GM21786 (cell line): ENCODE measurements around the gene ZNF697.

Source experiments
- ATAC-seq: cut with Tn5 transposase; IDR thresholded peaks from one replicate; pipeline ENCODE4 v1.9.1; 2021; ENCODE audit not compliant: unreplicated experiment

The ZNF697 gene

DNA sequence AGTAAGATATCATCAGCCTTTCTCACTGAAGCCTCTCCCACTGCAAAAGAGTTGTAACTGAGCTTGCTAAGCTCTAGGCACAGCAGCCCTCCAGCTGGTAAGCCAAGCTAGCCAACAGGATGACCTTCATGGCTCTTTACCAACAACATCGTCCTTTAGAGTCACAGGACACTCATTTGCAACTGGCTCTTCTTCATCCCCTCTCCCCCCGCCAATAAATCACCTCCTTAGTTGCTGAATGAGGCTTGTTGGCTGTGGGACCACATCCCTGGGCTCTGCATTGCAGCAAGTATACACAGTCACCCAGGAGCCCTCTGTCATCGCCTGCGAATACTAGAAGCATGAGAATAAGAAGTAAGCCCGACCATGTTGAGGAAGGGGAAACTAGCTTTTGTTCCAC, 16.0 kb upstream of the ZNF697 start:
- no peak for ATAC-seq

DNA sequence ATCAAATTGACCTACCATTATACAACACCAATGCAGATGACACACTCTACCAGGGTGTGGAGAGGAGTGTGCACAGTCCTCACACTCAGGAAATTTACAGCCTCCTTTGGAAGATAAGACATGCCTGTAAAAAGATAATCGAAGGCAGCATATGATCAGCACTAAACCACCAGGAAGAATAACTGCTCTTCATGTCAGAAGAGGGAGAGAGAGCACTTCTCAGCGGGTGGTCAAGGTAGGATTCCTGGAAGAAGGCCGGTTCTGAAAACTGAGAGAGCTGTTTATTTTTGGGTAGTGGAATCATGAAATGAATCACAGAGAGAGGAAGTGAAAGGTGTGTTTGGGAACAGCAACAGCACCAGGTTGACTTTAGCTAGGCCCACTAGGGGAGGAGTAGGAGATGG, 14.0 kb upstream of the ZNF697 start:
- peak; percentile 63 for ATAC-seq

DNA sequence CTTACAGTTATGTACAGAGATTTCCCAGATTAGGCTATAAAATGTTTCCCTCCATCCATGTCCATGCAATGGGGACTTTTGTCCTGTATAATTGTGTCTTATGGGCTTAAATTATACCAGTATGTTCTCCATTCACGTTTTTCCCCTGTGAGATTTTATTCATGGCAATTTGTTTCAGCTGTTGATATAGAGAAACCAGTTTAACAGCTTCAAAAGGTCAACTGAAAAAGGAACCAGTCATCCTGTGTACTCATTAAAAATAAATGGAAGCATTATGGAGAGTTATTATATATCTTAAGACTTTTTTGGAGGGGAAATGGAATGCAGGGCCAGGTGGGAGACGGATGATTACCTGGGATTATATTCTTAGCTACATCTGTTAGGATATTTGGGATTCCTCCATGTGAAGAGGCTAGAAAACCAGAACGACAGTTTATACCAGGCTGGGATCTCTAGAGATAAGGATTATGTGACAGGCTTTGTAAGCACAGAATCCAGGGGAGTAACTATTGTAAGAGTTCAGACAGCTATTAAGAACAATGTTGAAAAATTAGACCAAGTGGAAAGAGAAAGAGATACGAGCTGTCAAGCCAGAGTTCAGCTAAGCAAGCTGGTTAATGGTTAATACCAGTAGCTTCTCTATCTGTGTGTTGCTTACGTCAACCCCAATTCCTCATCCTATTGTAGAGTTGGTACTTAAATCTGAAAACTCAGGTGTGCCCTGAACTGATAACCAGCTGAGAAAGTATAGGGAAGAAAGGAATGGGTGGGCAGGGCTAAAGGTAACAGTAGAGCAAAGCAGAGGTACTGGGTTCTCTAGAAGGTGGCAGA, 12.4 kb upstream of the ZNF697 start:
- ATAC-seq, result peak; percentile 72

DNA sequence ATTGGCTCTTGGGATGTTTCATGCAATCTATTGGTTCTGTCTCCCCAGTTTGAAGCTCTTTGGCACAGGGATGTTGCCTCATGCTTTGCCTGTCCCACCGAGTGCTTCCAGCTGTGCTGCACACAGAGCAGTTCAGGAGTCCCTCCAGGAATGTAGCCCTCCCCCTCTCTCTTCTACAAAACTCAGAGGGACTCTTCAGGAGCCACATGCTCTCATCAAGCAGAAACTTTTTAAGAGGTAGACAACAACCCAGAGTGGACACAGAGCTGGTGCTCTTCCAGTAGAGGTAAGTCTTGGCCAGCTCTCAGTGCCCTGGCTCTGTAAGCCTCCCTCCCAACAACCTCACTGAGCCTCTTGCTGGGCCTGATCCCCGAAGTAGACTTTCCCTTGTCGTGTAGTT, 11.6 kb upstream of the ZNF697 start:
- no peak for ATAC-seq

DNA sequence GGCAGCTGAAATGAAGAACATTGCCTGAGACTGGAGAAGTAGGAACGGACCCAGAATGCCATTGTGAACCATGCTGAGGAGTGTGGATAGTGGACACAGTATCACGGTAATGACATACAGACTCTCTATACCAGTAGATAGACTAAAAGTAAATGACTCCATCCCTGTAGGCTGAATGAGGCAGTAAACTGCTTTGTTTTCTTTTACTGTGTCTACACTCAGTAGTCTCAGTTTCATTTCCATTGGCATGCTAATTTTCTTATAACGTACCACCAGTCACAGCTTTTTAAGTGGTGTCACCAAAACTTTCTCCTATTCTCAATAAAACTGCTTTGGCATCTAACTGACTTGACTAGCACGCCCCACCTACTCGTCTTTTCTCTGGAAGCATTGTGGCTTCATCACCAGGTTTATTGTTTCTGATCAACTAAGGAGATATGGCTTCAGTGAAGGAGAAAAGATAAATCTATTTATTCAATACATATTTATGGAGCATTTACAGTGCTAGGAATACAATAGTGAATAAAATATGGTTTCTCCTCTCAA, 8.4 kb upstream of the ZNF697 start:
- ATAC-seq, result peak; percentile 51

DNA sequence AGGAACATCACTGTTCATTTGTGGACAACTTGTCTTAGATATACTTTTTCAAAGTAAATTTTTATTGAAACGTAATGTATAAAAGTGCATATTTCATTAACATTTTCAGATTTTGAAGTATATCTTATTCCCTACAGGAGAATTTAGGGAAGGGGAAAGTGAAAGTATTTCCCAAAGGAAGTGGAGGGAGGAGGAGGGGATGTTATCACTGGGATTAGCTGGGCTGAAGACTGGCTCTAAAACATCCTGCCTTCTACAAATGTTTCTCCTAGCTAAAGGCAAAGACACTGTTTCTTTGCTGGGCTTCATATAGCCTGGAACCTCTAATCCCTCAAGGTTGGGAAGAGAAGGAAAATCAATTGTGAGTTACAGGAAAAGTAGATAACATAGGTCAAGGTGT, 7.1 kb upstream of the ZNF697 start:
- ATAC-seq, result no peak

DNA sequence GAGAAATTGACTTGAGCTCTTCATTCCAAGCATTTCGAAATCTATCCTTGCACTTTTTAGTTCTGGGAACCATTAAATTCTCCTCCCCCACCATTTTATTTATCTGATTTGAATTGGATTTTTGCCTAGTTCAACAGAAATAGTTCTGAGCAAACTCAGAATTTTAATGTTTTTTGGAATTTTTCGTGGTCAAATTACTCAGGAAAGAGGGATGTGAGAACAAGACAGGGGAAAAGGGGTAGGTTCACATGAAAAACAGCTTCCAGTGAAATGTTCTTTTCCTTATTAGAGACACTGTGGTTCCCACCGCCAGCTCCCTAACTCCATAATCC, 5.7 kb upstream of the ZNF697 start:
- no peak for ATAC-seq

DNA sequence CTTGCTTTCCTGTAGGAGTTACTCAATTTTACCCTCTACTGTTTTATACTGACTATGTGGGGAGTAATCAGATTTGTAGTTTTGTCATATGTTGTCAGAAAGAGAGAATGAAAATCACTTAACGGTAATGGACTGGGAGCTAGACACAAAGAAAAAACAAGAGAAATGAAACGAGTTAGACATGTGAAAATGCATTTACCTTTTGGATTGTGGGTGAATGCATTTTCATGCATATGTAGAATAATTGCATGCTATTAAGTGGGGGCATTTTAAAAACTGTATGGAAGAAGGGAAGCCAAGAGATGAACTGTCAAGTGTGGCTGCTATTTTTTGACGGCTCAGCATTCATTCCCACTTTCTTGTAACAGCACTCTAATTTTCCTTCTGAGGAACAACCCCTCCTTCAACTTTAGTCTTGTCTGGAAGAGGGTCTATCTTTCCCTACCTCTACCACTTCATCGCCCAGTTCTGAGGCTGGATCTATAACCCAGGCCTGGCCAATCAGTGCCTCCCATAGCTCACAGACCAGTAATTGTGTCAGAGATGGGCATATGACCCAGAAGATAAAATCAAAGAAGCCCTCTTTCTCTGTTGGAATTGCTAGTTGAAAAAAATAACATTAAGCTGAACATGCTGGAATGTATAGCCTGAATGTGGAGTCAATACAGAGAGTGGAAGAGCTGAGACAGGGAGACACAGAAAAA, 5.2 kb upstream of the ZNF697 start:
- ATAC-seq, result no peak

DNA sequence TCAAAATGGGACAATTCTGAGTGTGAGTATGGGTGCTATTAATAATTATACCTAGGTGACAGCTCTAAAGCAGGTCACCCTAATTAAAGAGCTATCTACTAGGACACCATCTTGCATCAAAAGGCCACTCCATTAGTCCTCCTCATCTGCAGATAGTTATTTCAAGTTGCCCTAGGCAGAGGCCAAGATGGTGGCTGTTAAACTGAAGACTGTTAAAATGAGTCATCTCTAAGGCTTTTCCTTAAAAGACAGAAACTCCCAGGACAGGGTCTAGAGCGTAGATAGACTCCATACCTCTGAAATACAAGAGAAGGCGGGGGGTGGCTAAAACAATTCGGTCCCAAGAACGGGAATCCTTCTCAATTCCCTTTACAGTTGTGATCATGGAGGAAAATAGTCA, 4.5 kb upstream of the ZNF697 start:
- ATAC-seq, result no peak

DNA sequence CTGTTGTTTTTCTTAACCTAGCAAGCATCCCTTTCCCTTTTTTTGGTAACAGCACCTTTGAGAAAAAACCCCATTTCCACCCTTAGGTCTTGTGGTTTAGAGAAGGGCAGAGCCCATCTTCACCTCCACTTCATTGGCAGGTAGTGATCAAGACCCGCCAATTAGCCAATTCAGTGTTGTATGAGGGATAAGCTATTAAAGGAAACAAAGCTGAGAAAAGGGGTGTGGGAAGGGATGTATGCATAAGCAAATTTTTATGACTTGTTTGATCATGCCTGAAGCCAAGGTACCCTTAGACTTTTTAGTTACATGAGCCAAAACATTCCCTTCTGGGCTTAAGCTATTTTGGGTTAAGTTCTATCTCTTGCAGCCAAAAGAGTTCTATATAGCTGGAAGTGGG, 3.6 kb upstream of the ZNF697 start:
- no peak for ATAC-seq

DNA sequence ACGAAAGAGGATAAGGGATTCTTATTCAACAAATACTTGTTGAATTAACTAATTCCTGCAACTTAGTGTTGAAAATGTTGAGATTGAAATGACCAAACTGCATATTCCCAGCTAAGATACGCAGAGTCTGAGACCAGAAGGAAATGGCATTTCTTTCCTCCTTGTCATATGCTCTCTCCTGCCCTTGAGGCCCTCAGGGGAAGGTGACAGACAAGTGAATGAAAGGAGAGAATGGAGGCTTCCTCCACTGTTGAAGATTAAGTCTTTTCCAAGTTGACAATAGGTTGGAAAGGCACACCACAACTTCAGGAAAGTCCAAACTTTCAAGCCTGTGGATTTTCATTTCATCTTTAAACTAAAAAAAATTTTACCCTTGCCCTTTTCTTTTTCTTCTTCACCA, 3.1 kb upstream of the ZNF697 start:
- ATAC-seq, result no peak

DNA sequence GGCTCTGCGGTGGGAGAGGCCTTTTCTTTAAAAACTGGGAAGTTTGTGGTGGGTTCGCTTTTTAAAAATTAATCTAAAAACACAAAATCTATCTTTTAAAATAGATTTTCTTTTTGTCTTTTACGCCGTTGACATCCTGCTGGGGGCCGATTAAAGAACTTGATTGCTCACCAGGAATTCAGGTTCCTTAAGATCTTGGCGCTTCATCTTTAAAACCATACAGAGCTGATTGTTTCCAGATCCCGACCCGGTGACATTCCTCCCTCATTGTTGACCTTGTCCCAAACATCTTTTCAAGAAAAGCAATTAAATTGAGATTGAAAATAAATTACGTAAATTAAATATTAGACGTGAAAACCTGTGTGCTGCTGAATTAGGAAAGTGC, 546 bp upstream of the ZNF697 start:
- no peak for ATAC-seq

DNA sequence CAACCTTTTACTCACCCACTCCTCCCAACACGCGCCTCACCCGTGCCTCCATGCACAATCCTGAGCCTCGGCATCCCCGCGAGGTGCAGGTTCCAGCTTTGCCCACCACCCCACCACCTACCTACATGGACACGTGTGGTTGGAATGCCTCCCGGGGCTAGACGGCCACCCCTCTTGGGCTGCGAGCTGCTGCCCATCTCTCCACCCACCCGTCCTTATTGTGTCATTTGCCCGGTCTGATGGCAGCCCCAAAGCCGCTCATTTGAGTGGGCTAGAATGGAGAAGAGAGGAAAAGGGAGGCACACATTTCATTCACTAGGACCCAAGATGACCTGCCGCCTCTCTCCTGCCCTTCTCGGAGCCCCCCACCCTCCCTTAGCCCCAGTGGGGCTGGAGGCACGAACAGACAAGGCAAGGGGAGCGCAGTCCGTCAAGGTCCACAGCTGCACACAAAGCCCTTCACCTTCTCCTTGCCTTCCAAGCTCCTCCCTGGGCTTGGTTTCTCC, 785 bp downstream of the ZNF697 start:
- ATAC-seq, result no peak

DNA sequence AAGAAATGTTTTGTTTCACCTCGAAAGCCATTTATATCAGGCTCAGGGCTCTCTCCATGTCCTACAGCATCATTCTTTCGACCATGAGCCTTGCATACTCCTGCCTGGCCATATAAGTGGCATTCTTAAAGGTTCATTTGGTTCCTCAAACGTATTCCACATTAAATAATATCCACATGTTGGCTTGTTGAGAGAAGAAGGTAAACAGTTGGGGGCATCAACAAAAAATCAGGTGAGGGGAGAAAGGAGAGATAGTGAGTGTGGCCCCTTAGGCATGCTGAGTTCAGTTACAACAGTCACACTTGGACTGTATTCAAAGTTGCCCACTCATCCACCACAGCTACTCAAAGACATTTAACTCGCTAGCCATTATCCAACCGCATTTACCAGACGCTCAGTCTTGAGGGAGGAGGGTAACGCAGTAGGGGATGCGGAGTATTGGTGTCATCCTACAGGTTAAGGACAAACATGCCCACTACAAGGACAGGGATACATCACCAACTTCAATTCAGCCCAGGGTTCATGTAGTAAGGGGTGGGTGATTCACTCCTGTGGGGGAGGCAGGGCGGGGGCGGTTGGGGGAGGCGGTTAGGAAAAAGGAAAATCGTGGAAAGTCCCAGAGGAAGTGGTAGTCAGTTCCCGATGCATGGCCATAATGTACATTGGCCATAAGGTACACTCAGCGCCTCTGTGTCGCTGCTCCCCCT, 1.4 kb downstream of the ZNF697 start:
- ATAC-seq, result no peak

DNA sequence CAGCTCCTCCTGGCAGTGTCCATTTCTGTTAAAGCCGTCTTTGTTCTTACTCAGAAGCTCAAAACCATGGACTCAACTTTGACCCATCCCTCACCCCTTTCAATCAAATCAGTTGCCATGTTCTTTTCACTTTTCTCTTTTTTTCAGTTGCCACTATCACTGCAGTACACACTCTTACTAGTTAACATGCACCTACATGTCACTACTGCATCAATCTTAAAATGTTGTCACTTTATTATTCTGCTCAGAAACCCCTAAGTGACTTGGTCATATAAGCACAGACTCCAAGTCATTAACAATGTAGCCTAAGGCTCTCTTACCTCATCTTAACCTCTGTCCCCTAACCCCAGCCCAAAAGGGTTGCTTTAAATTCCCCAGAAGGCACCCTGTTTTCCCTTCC, 9.0 kb downstream of the ZNF697 start:
- no peak for ATAC-seq

DNA sequence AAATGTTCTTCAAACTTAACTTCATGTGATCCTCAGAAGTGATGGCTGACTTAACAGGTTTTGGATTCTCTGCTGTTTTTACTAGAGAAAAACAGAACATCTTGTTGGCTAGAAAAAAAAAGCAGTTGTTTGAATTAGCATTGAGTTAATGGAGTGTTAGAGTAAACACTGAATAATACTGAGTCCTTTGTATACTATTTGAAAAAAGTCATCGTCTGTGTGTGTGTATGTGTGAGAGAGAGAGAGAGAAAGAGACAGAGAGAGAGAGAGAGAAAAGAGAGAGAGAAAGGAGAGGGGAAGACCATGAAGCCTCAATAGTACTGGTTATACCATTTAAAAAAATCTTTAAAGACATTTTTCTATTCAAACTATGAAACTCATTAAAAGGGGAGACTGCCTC, 10.4 kb downstream of the ZNF697 start:
- ATAC-seq, result no peak

DNA sequence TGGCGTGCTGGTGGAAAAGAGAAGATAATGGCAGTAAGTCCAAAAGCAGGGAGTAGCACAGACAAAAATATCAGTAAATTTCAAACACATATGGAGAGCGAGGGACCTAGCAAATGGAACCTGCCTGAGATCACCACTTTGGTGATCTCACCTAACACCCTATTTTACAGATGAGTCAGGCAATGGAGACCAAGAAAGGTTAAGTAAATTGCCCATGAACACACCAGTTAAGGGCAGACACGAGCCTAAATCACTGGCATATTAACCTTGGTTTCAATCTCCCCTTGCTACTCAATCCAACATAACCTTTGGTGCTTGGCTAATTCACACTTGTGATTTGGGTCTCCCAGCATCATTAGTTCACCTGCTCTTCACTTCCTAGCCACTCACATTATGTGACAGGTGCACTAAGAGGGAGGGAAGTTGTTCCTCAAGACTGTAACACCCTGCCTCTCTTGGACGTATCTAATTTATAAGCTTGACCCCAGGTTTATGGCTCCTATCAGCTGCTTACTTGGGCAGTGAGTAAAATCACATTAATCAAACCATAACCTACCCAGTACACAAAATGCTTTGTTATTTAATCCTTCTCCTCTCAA, 11.5 kb downstream of the ZNF697 start:
- ATAC-seq, result no peak

DNA sequence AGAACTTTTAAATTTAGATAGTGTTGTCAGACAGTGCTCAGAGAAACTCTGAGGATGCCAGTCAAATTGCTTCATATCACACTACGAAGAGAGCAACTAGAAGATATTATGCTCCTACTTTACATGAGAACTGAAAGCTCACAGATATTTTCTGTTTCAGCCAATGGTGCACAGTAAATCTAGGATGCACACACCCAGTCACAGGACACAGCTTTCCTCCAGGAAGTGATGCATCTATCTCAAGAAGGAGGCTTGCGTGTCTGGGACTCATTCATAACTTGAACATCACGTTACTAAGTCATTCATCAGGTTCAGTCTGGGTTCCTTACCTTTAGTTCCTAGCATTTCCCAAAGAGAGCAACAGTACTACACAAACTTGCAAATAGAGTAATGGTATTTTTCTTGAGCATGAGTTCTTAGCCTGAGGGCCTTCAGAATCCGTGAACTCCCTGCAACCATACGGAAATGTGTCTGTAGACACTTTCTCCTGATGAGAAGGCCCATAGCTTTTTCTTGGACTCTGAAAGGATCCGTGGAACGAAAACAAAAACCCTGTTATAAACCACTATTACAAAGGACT, 12.2 kb downstream of the ZNF697 start:
- peak; percentile 43 for ATAC-seq

DNA sequence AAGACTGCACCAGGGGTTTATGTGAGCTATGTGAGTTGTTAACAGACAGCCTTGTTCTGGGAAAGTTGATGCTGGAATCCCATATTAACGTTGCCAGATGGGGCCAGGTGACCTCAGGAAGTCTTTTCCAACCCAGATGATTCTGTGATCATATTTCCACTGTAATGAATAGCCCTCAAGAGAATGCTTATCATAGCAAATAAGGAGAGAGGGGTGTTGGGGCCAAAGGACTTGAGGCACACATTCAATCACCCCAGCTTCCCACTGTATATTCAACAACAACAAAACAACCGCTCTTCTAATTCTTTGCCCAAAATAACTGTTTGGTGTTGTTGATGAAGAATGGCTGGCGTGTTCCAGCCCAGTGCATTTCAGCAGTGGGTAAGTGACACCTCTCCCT, 14.1 kb downstream of the ZNF697 start:
- no peak for ATAC-seq

DNA sequence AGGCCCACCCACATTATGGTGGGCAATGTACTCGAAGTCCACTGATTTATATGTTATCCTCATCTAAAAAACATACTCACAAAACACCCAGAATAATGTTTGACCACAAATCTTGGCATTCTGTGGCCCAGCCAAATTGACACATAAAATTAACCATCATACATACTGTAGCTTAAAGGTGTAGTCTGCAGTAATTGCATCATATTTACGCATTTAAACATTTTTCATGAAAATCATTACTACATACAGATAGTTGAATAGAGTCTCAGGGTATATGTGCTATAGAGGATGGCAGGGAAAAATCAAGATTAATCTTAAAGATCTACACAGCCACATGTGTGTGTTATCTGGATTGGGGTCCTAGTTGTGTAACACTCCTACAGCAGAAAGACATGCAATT, 14.5 kb downstream of the ZNF697 start:
- no peak for ATAC-seq

DNA sequence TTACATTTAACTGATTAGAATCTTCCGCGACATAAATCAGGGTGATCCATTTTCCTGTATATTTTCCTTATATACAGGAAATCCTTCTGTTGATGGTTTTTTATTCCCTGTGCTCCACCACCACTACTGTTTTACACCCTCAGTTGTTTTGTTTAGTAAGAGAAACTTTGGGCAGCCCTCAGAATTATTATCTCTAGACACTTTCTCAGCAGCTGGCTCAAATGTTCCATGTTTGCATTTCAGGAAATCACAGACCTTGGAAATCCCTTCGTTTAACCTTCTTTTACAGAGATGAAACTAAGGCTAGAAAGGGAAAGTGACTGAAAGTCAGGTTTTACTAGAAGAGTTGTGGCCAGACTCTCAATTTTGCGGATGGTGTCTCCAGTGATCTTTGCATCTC, 15.2 kb downstream of the ZNF697 start:
- ATAC-seq, result no peak
